ENCODE results near the gene S100B.

Gene S100B

GRCh38 chr21:46562964-46563607, 41.8 kb downstream of the S100B start:
- no peak for TF ChIP-seq GATA2 (IDR thresholded peaks at IDR 0.05; ENCODE audit: low read depth, low read length)

- no peak for TF ChIP-seq GATA3 (IDR thresholded peaks at IDR 0.05; ENCODE audit: low read depth, low read length)
- TF ChIP-seq GATA2 (IDR thresholded peaks at IDR 0.05; ENCODE audit: low read depth, low read length), result no peak
Measured at GRCh38 chr21:46562472-46562871, 42.4 kb downstream of the S100B start.

- TF ChIP-seq GATA2 (IDR thresholded peaks at IDR 0.05; ENCODE audit: low read depth, low read length) (no peak), GATA3 (IDR thresholded peaks at IDR 0.05; ENCODE audit: low read depth, low read length) (no peak)
Measured at GRCh38 chr21:46561445-46562090, 43.3 kb downstream of the S100B start.

GRCh38 chr21:46560568-46561444, 44.1 kb downstream of the S100B start:
- TF ChIP-seq GATA2 (IDR thresholded peaks at IDR 0.05; ENCODE audit: low read depth, low read length) (no peak), GATA3 (IDR thresholded peaks at IDR 0.05; ENCODE audit: low read depth, low read length) (no peak)

GRCh38 chr21:46559291-46559983, 45.4 kb downstream of the S100B start:
- TF ChIP-seq GATA2 (IDR thresholded peaks at IDR 0.05; ENCODE audit: low read depth, low read length), result no peak
- no peak for TF ChIP-seq GATA3 (IDR thresholded peaks at IDR 0.05; ENCODE audit: low read depth, low read length)

DNA sequence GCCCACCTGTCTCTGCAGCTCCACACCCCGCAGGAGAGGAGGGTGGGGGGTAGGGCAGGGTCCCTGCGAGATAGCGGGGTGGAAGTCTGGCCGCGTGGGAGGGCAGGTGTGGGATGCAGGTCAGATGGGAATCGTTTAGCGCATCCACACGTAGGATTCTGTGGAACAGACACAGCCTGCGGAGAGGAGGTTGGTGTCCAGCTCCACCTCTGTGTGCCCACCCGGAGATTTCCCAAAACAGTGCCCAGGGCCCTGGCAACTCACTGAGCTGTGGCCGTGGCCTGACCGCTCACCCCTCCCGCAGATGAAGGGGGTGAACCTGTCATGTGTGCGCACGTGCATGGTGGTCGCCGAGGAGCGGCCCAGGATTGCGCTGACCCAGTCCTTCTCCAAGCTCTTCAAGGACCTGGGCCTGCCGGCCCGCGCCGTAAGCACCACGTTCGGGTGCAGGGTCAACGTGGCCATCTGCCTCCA, 46.9 kb downstream of the S100B start:
- TF ChIP-seq GATA2 (IDR thresholded peaks at IDR 0.05; ENCODE audit: low read depth, low read length) (no peak), GATA3 (IDR thresholded peaks at IDR 0.05; ENCODE audit: low read depth, low read length) (no peak)

GRCh38 chr21:46557469-46557868, 47.4 kb downstream of the S100B start:
- no peak for TF ChIP-seq GATA3 (IDR thresholded peaks at IDR 0.05; ENCODE audit: low read depth, low read length)

DNA sequence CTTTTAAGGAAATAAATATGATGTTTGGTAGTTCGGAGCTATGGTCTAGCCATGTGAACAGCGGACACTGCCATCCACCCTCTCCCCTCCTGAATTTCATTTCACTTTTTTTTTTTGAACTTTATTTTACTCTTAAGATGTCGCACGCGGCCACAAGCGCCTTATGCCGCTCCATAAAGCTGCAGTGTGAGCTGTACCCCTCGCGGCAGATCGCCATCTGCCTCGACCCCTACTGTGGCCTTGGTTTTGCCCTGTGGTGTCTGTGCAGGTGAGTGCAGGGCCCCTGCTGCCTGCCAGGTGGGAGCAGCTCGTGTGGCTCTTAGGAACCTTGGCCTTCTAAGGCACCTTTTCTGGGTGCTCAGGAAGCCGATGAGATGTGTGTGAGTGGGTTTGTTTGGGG, 48.1 kb downstream of the S100B start:
- no peak for TF ChIP-seq GATA3 (IDR thresholded peaks at IDR 0.05; ENCODE audit: low read depth, low read length)
- TF ChIP-seq GATA2 (IDR thresholded peaks at IDR 0.05; ENCODE audit: low read depth, low read length), result no peak

- no peak for TF ChIP-seq GATA3 (IDR thresholded peaks at IDR 0.05; ENCODE audit: low read depth, low read length)
- TF ChIP-seq GATA2 (IDR thresholded peaks at IDR 0.05; ENCODE audit: low read depth, low read length), result no peak
Measured at GRCh38 chr21:46555678-46556077, 49.2 kb downstream of the S100B start.

DNA sequence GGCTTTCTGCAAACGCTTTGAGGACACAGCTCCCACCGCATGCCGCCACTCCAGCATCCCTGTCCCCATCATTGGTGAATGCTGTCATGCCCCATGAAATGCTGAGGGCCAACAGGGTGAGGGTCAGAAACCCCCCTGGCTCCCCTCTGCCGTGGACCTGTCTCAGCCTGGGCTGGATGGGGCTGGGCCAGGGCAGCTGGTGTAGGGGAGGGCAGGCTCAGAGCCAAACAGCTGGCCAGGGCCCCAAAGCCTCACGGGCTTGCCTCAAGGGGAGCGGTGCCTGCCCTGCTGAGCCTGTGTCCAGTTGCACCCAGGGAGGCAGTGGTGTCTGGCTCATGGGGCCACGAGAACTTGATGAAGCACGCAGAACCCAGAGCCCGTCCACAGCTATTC, 49.7 kb downstream of the S100B start:
- no peak for TF ChIP-seq GATA3 (IDR thresholded peaks at IDR 0.05; ENCODE audit: low read depth, low read length)
- TF ChIP-seq GATA2 (IDR thresholded peaks at IDR 0.05; ENCODE audit: low read depth, low read length), result no peak

DNA sequence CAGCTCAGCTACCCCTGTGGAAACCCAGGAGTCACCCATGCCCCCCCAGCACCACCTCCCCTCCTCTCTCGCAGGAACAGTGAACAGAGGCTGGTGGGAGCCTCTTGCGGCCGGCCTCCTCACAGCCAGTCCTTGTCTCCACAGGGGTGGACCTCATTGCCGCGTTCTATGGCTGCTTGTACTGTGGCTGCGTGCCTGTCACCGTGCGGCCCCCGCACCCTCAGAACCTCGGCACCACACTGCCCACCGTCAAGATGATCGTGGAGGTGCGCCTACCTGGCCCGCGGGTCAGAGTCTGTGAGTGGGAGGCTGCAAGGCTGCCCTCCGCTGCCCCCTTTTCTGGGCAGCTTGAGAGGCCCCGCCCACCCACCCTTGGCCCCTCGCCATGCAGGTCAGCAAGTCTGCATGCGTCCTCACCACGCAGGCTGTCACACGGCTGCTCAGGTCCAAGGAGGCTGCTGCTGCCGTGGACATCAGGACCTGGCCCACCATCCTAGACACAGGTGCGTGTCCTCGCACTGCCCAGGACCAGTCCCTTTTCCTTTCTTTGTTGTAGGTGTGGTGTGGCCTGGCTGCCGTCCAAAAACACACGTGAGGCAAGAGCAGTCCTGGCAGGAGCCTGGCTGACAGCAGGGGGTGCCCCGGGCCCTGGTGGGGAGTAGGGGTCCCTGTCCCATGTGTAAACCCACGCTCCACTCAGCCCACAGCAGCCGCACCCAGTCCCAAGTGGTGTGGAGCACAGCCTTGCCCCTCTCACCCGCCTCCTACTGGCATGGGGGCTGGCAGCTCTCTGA, 50.3 kb downstream of the S100B start:
- TF ChIP-seq GATA2 (IDR thresholded peaks at IDR 0.05; ENCODE audit: low read depth, low read length) (no peak), GATA3 (IDR thresholded peaks at IDR 0.05; ENCODE audit: low read depth, low read length) (no peak)

DNA sequence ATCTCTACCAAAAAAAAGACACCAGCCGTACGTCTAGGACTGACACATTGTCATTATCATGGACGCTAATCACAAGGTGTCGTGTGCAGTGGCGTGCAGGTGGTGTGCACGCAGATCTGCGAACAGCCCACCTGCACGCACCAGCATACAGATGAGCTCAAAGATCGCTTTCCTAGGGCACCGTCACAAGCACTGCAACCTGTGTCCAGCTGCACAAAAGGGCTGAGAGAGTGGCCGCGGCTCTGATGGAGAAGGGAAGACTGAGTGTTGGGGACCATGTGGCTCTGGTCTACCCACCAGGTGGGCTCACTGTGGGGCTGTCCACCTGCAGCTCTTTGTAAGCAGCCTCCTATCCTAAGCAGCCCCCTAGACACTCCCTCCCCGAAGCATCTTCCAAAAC, 50.9 kb downstream of the S100B start:
- TF ChIP-seq GATA3 (IDR thresholded peaks at IDR 0.05; ENCODE audit: low read depth, low read length) (no peak), GATA2 (IDR thresholded peaks at IDR 0.05; ENCODE audit: low read depth, low read length) (no peak)

- TF ChIP-seq GATA2 (IDR thresholded peaks at IDR 0.05; ENCODE audit: low read depth, low read length) (no peak), GATA3 (IDR thresholded peaks at IDR 0.05; ENCODE audit: low read depth, low read length) (no peak)
Measured at GRCh38 chr21:46552865-46553379, 52.0 kb downstream of the S100B start.
